IMR-90 (cell line): ENCODE measurements around the gene SLC23A1. TPM values are rescaled to one million over a fixed set of nuclear protein-coding genes. Genes with fewer than 3 reads are reported as not detected.

Experiments
- ATAC-seq: fragments of 200-7000 bp; cut with Tn5 transposase; 2 replicates; pipeline ENCODE4 v1.9.1; 2020; ENCODE audit warnings: low read depth, mild to moderate bottlenecking, moderate library complexity
- BruUV-seq: library from RNA; stranded (reverse); fragments of 400-500 nt; replicated peaks from 2 replicates; lab custom pipeline; 2021; lab: Mats Ljungman, UMichigan
- CTCF ChIA-PET: fragments of 300-600 bp; formaldehyde crosslinking; extraction: SDS; loops from one replicate; lab custom pipeline; 2021; ENCODE audit warnings: antibody characterized with exemption; lab: Yijun Ruan, JAX
- POLR2A ChIA-PET: fragments of 300-600 bp; sonication (Branson Sonifier 250); formaldehyde crosslinking; loops from one replicate; lab custom pipeline; 2022; ENCODE audit warnings: antibody characterized with exemption; ENCODE audit not compliant: unreplicated experiment; lab: Charles Lee
- DNase-seq: peaks from one replicate; pipeline ENCODE4 v3.0.0; 2013
- H2AFZ ChIP-seq: replicated peaks from 2 replicates; pipeline ENCODE3; 2013; ENCODE audit warnings: low read length, mild to moderate bottlenecking; ENCODE audit not compliant: poor library complexity
- H2AK5ac ChIP-seq: 2 replicates; pipeline ENCODE4 v1.6.1; 2013; ENCODE audit warnings: low read depth, low read length, inconsistent platforms
- H2AK9ac ChIP-seq: replicated peaks from 2 replicates; pipeline ENCODE3; 2013; ENCODE audit warnings: mild to moderate bottlenecking, low read depth, low read length, moderate library complexity; ENCODE audit not compliant: poor library complexity
- H2BK120ac ChIP-seq: 2 replicates; pipeline ENCODE4 v1.6.1; 2013; ENCODE audit warnings: low read depth, low read length, inconsistent platforms
- H2BK15ac ChIP-seq: 3 replicates; pipeline ENCODE4 v1.6.1; 2013; ENCODE audit warnings: low read depth, low read length, inconsistent platforms
- H2BK20ac ChIP-seq: 2 replicates; pipeline ENCODE4 v1.6.1; 2013; ENCODE audit warnings: low read depth, mild to moderate bottlenecking, inconsistent platforms, low read length, moderate library complexity
- H2BK5ac ChIP-seq: 2 replicates; pipeline ENCODE4 v1.6.1; 2013; ENCODE audit warnings: mild to moderate bottlenecking, low read depth, low read length, inconsistent platforms; ENCODE audit not compliant: poor library complexity, severe bottlenecking
- H3K14ac ChIP-seq: replicated peaks from 2 replicates; pipeline ENCODE4 v1.6.1; 2013; ENCODE audit warnings: low read depth, low read length, inconsistent platforms
- H3K18ac ChIP-seq: 2 replicates; pipeline ENCODE4 v1.6.1; 2013; ENCODE audit warnings: low read depth, low read length, control low read depth
- H3K23ac ChIP-seq: 2 replicates; pipeline ENCODE4 v1.6.1; 2013; ENCODE audit warnings: low read depth, low read length, inconsistent platforms
- H3K27ac ChIP-seq: 2 replicates; pipeline ENCODE4 v1.5.1; 2013; ENCODE audit warnings: mild to moderate bottlenecking, control low read depth, low read length; ENCODE audit not compliant: insufficient read depth
- H3K27me3 ChIP-seq: 2 replicates; pipeline ENCODE4 v1.6.1; 2013; ENCODE audit warnings: low read length; ENCODE audit not compliant: control insufficient read depth, insufficient read depth
- H3K36me3 ChIP-seq: 2 replicates; pipeline ENCODE4 v1.6.1; 2013; ENCODE audit warnings: low read length, mixed read lengths; ENCODE audit not compliant: control insufficient read depth, insufficient read depth
- H3K4ac ChIP-seq: 2 replicates; pipeline ENCODE4 v1.6.1; 2013; ENCODE audit warnings: low read depth, low read length, inconsistent platforms
- H3K4me1 ChIP-seq: 2 replicates; pipeline ENCODE4 v1.6.1; 2013; ENCODE audit warnings: low read length, mixed read lengths; ENCODE audit not compliant: control insufficient read depth, insufficient read depth
- H3K4me2 ChIP-seq: 2 replicates; pipeline ENCODE4 v1.6.1; 2013; ENCODE audit warnings: low read depth, mild to moderate bottlenecking, control low read depth, low read length, moderate library complexity
- H3K4me3 ChIP-seq: 2 replicates; pipeline ENCODE4 v1.5.1; 2013; ENCODE audit warnings: low read depth, mild to moderate bottlenecking, control low read depth, low read length, moderate library complexity; ENCODE audit not compliant: insufficient read depth
- H3K56ac ChIP-seq: 2 replicates; pipeline ENCODE4 v1.6.1; 2013; ENCODE audit warnings: low read length, inconsistent platforms; ENCODE audit not compliant: insufficient read depth; ENCODE audit errors: extremely low read depth
- H3K79me1 ChIP-seq, 2 experiments: 2 replicates each; pipeline ENCODE4 v1.6.1; 2013; ENCODE audit warnings: low read length in 2 of 2, inconsistent platforms in 1 of 2, low read depth in 1 of 2
- H3K9ac ChIP-seq: 2 replicates; pipeline ENCODE4 v1.6.1; 2013; ENCODE audit warnings: low read depth, low read length, control low read depth
- H3K9me1 ChIP-seq: 2 replicates; pipeline ENCODE4 v1.6.1; 2013; ENCODE audit warnings: low read length, inconsistent platforms; ENCODE audit not compliant: insufficient read depth
- H3K9me3 ChIP-seq: 2 replicates; pipeline ENCODE4 v1.6.1; 2013; ENCODE audit warnings: low read length; ENCODE audit not compliant: control insufficient read depth, insufficient read depth
- H4K20me1 ChIP-seq: 2 replicates; pipeline ENCODE4 v1.6.1; 2013; ENCODE audit warnings: low read length, inconsistent platforms; ENCODE audit not compliant: insufficient read depth
- H4K5ac ChIP-seq: 2 replicates; pipeline ENCODE4 v1.6.1; 2013; ENCODE audit warnings: mild to moderate bottlenecking, low read depth, low read length, control low read depth
- H4K8ac ChIP-seq, 2 experiments: 2 replicates each; pipeline ENCODE4 v1.6.1; 2013; ENCODE audit warnings: low read depth in 2 of 2, low read length in 2 of 2, control low read depth in 1 of 2, inconsistent platforms in 1 of 2
- H4K91ac ChIP-seq: 2 replicates; pipeline ENCODE4 v1.6.1; 2013; ENCODE audit warnings: low read depth, low read length, inconsistent platforms; ENCODE audit not compliant: insufficient read depth
- BHLHE40 ChIP-seq: fragments of 150-350 bp; IDR thresholded peaks from 2 replicates; pipeline ENCODE4 v1.6.1; 2016; ENCODE audit warnings: mild to moderate bottlenecking, low read depth, low read length
- CEBPB ChIP-seq: IDR thresholded peaks from 2 replicates; pipeline ENCODE4 v1.6.1; 2012; ENCODE audit warnings: low read depth, low read length, improper control_type of control experiment
- CHD1 ChIP-seq: IDR thresholded peaks from 2 replicates; pipeline ENCODE4 v1.6.1; 2012; ENCODE audit warnings: low read depth, low read length, improper control_type of control experiment
- FOS ChIP-seq: fragments of 150-350 bp; IDR thresholded peaks from 2 replicates; pipeline ENCODE4 v1.6.1; 2016; ENCODE audit warnings: low read depth, low read length
- MAZ ChIP-seq: IDR thresholded peaks from 2 replicates; pipeline ENCODE4 v1.6.1; 2012; ENCODE audit warnings: low read depth, mild to moderate bottlenecking, low read length, improper control_type of control experiment, moderate library complexity, borderline replicate concordance
- POLR2A ChIP-seq: IDR thresholded peaks from 2 replicates; pipeline ENCODE4 v1.6.1; 2012; ENCODE audit warnings: mild to moderate bottlenecking, low read depth, low read length
- RCOR1 ChIP-seq: IDR thresholded peaks from 2 replicates; pipeline ENCODE4 v1.6.1; 2012; ENCODE audit warnings: mild to moderate bottlenecking, low read length, improper control_type of control experiment; ENCODE audit not compliant: insufficient replicate concordance
- RFX5 ChIP-seq: IDR thresholded peaks from 2 replicates; pipeline ENCODE4 v1.8.0; 2012; ENCODE audit warnings: low read depth, mild to moderate bottlenecking, low read length, moderate library complexity
- SMC3 ChIP-seq: fragments of 150-350 bp; IDR thresholded peaks from 2 replicates; pipeline ENCODE4 v1.6.1; 2016; ENCODE audit warnings: low read depth, mild to moderate bottlenecking, antibody characterized with exemption, low read length, moderate library complexity
- WGBS, 2 experiments: methylation state at CpG; one replicate each; pipeline versions ENCODE4 v1.1.5 to v1.1.7; 2013; ENCODE audit warnings: missing lambda C conversion rate in 2 of 2; ENCODE audit not compliant: insufficient read length in 1 of 2; ENCODE audit errors: extremely low coverage in 2 of 2; 5-methylcytosine and 5-hydroxymethylcytosine counted together
- dilution Hi-C: fragments of 300-500 bp; cut with HindIII; formaldehyde crosslinking; loops from one replicate; pipeline ENCODE4 v1.14.3; 2018; ENCODE audit warnings: low sequenced_read_pairs; ENCODE audit not compliant: unreplicated experiment
- in situ Hi-C: fragments of 300-500 bp; cut with MboI; formaldehyde crosslinking; loops from 3 replicates; pipeline ENCODE4 v1.14.3; 2019; ENCODE audit warnings: low sequenced_read_pairs, inconsistent platforms, mixed read lengths
- intact Hi-C: fragments of 100-400 bp; cut with micrococcal nuclease; formaldehyde crosslinking; loops from 2 replicates; pipeline ENCODE4 v1.10.0; 2022
- polyA plus RNA-seq, 3 experiments: library from polyadenylated mRNA; depleted of rRNA; stranded (reverse); fragments of >200 nt; gene quantifications; 2 replicates each; pipeline ENCODE4 v1.2.3, GENCODE V29; 2012; ENCODE audit warnings: low replicate concordance in 1 of 3
- total RNA-seq: library from RNA; depleted of rRNA; stranded (reverse); fragments of >200 nt; gene quantifications from 2 replicates; pipeline ENCODE4 v1.2.3, GENCODE V29; 2012
- TF ChIP-seq, protein P1 (sequence below): fragments of 150-350 bp; IDR thresholded peaks from 2 replicates; pipeline ENCODE4 v1.6.1; 2017; ENCODE audit warnings: mild to moderate bottlenecking, antibody characterized with exemption, low read length, low read depth

SLC23A1 gene
- total and polyA plus RNA-seq, 2 of the 4 experiments (the other 2 are of a cell fraction) = not detected

DNA sequence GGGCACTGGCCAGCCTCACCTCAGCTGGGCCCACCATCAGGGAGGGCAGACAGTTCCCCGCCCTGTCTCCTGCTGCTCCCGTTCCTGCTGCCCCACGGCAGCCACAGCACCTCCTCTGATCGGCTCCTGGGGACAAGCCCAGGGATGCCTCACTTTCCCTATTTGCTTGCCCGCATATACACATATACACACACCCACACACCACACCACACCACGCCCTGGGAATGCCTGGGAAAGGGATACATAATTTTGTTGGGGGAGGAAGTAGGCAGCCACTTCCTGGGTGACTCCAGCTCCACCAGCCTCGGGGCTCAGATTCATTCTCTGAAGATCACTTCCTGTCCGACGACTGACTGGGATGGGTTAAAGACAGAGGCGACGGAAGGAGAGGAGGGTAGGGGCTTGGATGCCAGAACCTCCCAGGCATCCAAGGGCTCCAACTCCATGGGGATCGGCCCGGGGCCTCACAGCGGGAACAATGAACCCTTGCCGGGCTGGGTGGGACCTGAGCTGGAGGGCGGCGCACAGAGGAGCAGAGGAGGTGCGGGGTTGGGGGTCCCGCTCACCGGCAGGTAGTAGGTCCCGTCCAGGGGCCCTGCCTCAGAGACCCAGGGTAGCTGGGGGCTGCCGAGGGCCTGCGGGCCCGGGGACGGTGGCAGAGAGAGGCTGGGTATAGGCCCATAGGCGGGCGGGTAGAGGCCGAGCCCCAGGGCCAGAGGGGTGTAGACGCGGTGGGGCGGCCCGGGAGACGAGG, 8.7 kb upstream of the SLC23A1 start:
- ATAC-seq = no peak
- Histone ChIP-seq H2AK9ac (peak overlapping the region; percentile 66), H2BK120ac (no peak overlapping the region), H3K14ac (0 out of 2 replicates have a peak overlapping the region, but pooled peaks have one; percentile 66), H3K9me3 (peaks cover 16% of the 10 kb centered on the region; the same call in 1 of the 2 replicates), H3K36me3 (no peaks in the 10 kb centered on the region), H2AK5ac (peak overlapping the region; percentile 87; the same call in 1 of the 2 replicates), H3K4ac (no peak overlapping the region), H4K91ac (no peak overlapping the region), H3K4me3 (no peak overlapping the region), H3K56ac (no peak overlapping the region), H3K9ac (no peak overlapping the region), H3K9me1 (no peaks in the 10 kb centered on the region), H3K23ac (no peak overlapping the region), H2AFZ (peak overlapping the region; percentile 86), H3K18ac (no peak overlapping the region), H3K27ac (no peak overlapping the region), H3K4me2 (no peak overlapping the region), H4K20me1 (no peaks in the 10 kb centered on the region), H2BK15ac (no peak overlapping the region), H3K4me1 (peaks cover 5% of the 10 kb centered on the region; the same call in 1 of the 2 replicates), H4K5ac (no peak overlapping the region), H3K79me1 (no peaks in the 10 kb centered on the region), H2BK5ac (no peak overlapping the region), H3K27me3 (peaks cover 28% of the 10 kb centered on the region), H2BK20ac (no peak overlapping the region), H4K8ac (peak overlapping the region in 1 of 2 experiments; percentile 47; a peak in 2 of 4 replicates)
- dilution Hi-C loops = no loop called here
- intact Hi-C loops = no loop called here
- POLR2A ChIA-PET = interaction anchor here (0.7 kb wide), 1 partner anchor 86 kb away, joined by 3 read pairs; no protein-coding TSS in a partner anchor
- WGBS, 2 experiments = 46% methylated on average over 7 of the region's 33 CpGs; no CpG with 5 or more reads in 1 of the 2 experiments
- in situ Hi-C loops = no loop called here
- no peak for TF ChIP-seq BHLHE40
- no peak for TF ChIP-seq CHD1
- no peak for TF ChIP-seq RFX5
- no peak for TF ChIP-seq MAZ
- TF ChIP-seq FOS = no peak
- no peak for TF ChIP-seq CEBPB
- TF ChIP-seq SMC3 = no peak
- no peak for TF ChIP-seq RCOR1
- no peak for TF ChIP-seq POLR2A
- TF ChIP-seq, protein P1, sequence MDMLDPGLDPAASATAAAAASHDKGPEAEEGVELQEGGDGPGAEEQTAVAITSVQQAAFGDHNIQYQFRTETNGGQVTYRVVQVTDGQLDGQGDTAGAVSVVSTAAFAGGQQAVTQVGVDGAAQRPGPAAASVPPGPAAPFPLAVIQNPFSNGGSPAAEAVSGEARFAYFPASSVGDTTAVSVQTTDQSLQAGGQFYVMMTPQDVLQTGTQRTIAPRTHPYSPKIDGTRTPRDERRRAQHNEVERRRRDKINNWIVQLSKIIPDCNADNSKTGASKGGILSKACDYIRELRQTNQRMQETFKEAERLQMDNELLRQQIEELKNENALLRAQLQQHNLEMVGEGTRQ = no peak
- DNase-seq = peak; percentile 28
- BruUV-seq = no TSS peak
- CTCF ChIA-PET = no interaction called here
